Colon (tissue), 2 donors: ENCODE results near the gene TUBGCP2.

Source experiments
- FAIRE-seq: peaks from 2 replicates; lab custom pipeline; 2012; peaks lifted over from hg19 to GRCh38; lab: Jason Lieb, UNC
- donor health status: control.
- donor health status: control.

The TUBGCP2 gene

DNA sequence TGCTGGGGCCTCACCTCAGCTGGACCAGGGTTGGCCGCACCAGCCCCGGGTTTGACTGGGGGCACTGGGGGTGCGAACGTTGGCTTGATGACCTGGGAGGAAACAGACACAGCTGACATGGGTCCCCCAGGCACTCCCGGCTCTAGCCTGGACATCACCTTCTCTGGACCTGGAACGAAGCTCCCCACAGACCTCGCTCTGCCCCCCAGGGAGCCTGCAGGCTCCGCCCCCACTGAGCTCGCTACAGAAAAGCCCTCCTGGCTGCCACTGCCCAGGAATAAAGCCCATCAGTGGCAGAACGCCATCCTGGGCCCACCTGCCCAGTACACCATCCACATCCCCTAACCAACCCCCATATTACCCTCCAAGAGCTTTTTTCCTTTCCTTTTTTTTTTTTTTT lies 45.0 kb downstream of the TUBGCP2 start:
- no peak for FAIRE-seq

DNA sequence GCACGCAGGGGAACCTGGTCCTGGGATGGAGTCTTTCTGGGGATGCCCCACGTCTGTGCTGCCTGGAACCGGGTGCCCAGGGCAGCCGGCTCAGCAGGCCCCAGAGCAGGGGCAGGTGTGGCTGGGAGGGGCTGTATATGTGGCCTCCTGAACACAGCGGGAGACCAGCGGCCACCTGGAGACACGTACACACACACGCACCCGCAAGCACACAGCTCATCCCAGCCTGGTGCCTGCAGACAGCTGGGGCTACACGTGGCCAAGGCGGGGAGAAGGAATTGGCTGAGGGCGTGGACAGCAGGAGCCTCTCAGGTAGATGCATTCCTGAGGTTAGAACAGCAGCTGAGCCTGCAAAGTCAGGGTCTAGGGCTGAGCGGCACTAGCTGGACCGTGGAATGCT lies 46.0 kb downstream of the TUBGCP2 start:
- FAIRE-seq: no peak

DNA sequence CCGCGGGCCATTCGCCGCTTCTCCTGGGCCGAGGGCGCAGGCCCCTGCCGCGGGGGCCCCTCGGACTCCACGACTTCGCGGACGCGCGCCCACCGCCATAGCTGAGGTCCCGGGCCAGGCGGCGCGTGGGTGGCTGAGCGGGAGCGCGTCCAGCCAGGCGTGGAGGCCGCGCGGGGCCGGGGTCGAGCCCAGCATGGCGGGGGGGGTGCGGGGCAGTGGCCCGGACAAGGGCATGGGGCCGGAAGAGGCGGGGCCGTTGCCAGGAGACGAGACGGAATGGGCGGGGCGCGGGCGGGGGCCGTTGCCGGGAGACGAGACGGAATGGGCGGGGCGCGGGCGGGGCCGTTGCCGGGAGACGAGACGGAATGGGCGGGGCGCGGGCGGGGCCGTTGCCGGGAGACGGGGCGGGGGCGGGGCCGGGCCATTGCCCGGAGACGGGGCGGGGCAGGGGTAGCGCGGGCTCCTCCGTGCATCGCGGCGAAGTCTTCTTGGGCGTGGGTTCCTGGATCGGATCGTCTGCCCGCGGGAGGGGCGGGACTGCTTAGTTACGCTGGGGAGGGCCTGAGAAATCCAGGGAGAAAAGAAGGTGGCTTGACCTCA lies 46.8 kb downstream of the TUBGCP2 start:
- no peak for FAIRE-seq

DNA sequence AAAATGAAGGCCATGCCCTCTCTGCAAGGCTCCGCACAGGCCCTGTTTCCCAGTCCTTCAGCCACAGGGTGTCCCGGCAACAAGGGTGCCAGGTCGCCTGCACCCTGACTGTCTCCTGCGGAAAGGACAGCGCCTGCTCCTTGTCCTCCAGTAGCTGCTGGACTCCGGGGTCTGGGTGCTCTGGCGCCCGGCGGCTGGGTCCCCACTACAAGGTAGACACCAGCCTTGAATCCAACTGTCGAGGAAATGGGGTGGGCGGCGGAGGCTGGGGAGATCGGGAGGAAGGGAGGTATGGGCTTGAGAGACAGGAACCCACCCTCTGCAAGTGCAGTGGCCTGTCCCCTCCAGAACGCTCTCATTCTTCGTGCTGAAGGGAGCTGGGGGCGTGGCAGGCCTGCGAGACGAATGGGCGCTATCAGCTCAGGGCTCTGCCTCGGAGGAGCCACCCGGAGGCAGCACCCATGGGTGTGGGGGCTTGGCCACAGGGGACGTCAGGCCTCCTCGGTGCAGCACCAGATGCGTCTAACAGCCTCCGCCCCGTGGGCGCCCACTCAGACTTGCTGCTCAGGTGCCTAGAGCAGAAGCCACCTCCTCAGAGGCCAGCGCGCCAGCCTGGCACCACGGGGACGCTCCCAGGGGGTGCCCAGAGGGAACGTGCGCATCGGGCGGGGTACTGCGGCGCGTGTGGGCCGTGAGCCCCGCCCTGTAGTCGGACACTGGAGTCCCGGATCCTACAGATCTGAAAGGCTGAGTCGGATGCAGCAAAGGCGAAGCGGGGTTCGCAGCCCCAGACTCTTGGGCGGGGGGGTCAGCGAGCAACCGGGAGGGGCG lies 47.6 kb downstream of the TUBGCP2 start:
- FAIRE-seq: no peak

DNA sequence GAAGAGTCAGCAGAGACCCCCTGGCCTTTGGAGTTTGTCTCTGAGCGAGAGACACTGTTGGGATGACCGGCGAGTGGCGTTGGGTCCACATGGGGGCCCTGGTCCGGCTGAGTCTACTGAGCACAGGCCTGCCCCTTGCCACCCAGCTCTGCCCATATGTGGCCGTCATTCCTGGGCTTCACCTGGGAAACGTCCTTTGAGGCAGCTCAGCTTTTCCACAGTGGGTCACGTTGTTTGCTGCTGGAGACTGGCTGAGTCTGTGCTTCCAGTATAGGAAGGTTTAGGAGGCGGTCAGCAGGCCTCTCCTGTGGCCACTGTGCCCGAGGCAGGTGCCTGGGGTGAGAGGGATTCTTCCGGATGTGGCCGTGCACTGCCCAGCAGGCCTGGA lies 49.1 kb downstream of the TUBGCP2 start:
- no peak for FAIRE-seq

DNA sequence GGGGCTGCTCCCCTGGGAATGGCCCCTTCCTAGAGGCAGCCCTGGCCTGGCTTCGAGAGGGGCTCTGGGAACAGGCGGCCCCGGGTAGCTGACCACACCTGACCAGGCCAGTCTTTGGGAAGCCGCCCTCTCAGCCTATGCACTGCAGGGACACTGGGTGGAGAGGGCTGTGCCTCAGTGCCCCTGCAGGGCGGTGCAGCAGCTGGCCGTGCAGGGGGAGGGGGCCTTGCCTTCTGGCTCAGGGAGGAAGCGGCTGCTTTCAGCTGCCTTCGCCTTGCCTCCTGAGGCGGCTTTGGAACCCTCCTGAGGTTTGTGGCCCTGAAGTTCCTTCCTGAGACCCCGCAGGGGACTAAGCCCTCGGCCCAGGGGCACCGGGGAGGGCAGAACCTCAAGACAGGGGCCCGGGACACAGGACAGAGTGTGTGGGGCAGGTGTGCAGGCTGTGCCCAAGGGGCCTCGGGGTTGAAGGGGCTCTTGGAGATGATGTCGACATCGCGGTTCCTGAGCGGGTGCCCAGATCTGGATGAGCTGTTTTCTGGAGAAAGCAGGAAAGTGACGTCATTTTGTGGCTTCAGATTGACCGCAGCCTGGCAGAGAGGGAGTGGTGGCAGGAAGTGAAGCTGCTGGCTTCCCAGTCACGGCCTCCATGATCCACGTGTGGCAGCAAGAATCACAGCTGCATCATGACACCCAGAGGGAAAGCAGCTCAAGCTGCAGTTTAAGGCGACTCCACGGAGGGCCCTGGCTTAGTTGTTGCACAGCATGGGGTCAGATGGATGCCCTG lies 49.7 kb downstream of the TUBGCP2 start:
- FAIRE-seq: no peak

DNA sequence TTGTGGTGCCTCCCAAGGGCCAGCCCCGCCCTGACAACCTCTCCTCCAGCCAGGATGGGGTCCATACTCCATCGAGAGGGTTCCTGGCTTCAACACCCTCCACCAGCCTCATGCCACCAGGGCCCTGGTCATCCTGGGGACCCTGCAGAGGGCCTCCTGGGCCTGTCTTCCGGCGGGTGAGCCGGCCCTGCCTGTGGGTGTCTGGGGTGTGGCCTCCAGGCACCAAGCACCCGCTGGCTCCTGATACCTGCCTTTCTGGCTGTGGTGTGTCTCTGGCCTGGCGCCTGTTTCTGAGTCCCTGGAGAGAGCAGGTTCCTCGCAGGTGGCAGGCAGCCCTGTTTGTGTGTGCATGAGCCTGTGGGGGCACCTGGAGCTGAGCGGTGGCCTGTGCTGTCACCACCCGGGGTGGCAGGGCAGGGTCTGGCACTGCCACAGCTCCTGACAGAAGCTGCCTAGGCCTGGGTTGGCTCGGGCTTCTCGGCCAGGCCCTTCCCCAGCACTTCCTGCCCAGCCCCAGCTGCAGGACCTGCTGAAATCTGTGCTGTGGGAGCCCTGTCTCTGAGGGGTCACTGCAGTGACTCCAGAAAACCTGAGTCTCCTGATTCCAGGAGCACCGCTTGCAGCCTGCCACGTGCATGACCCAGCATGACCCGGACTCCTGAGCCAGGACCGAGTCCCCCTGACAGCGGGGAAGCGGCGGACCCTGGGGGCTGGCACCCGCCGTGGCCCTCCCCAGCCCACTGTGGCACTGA lies 50.4 kb downstream of the TUBGCP2 start:
- no peak for FAIRE-seq

DNA sequence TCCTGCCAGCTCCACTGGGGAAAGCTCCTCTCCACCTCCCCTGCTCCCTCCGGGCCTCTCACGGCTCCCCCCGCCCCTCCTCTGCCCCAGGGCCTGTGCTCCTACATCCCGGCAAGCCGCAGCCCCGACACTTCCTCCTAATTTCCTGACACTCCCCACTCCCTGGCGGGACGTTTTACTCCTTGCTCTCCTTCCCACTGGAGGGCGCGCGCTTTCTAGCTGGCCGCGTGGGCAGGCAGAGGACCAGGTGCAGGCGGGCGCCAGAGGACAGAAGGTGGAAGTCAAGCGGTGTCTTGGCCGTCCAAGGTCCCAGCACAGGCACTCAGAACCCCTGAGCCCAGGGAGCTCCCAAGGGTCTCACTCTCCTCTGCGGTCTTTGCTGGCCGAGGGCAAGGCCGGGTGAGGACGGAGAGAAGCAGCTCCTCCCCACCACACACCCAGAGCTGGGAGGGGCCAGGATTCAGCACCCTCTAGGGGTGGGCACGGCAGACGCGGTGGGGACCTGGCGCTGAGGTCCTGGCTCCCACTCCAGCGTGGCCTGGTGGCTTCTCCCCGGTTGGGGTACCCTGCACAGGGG lies 51.1 kb downstream of the TUBGCP2 start:
- FAIRE-seq: no peak

DNA sequence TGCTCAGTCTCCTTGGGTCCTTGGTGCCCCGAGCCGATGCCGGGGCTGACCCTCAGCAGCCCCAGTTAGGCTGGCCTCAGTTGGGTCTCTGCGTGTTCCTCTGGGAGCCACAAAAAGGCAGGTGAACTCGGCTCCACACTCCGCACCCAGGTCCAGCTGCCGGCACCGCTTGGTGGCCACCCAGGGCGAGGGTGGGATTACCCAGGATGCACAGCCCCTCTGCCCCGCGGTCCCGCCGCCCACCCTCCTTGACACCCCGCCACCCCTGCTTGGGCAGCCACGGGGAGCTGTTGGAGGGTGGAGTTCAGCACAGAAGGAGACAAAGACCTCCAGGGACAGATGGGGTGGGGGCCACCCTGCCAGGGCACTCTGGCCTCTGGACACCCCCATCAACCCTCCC lies 53.3 kb downstream of the TUBGCP2 start:
- no peak for FAIRE-seq

DNA sequence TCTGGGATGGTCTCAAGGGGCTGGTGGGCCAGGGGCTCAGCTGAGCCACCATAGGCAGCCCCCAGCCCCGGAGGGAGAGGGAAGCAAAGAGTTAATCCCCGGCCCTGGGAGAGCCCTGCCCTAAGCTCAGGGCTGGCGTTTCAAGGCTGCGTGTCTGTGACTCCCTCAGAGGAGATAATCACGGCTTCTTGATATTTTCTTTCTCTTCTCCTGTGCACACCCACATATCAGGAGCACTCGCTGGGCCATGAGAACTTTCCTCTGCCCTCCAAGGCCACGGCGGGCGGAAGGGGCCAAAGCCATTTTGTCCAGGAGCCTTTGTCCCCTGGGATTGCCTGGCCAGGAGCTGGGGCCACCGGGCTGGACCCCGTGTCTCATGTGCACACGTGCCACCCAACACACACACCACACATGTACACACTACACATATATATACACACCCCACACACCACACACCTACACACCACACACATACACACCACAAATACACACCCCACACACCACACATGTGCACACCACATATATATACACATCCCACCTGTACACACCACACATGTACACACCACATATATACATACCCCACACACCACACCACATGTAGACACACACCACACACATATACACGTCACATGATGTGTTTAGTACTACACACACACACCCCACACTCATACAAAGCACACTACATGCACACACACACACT lies 54.1 kb downstream of the TUBGCP2 start:
- no peak for FAIRE-seq

DNA sequence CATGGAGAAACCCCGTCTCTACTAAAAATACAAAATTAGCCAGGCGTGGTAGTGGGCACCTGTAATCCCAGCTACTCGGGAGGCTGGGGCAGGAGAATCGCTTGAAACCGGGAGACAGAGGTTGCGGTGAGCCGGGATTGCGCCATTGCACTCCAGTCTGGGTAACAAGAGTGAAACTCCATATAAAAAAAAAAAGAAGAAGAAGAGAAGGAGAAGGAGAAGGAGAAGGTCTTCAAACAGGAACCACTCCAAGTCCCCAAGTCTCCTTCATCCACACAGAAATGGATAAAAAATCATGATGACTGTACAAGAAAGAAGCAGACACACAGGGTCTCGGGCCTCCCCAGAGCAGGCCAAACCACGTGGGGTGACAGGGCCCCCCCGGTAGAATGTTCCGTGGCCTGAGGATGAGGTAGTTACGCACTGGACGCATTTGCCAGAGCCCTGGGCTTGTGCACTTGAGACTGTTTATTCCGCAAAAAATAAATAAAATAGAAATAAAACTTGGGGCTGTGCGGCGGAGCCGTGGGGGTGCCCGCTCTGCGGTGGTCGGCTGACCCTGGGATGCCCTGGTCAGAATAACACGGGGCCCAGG lies 55.2 kb downstream of the TUBGCP2 start:
- no peak for FAIRE-seq

DNA sequence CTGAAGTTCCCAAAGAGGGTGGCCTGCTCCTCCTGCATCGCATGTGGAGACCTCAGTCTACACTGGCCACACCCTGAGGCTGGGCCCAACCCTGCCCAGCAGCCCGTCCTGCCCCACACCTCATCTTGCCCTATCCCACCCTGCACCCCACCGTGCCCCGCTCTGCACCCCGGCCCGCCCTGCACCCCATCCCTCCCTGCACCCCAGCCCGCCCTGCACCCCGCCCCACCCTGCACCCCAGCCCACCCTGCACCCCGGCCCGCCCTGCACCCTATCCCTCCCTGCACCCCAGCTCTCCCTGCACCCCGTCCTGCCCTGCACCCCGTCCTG lies 56.5 kb downstream of the TUBGCP2 start:
- FAIRE-seq: no peak

DNA sequence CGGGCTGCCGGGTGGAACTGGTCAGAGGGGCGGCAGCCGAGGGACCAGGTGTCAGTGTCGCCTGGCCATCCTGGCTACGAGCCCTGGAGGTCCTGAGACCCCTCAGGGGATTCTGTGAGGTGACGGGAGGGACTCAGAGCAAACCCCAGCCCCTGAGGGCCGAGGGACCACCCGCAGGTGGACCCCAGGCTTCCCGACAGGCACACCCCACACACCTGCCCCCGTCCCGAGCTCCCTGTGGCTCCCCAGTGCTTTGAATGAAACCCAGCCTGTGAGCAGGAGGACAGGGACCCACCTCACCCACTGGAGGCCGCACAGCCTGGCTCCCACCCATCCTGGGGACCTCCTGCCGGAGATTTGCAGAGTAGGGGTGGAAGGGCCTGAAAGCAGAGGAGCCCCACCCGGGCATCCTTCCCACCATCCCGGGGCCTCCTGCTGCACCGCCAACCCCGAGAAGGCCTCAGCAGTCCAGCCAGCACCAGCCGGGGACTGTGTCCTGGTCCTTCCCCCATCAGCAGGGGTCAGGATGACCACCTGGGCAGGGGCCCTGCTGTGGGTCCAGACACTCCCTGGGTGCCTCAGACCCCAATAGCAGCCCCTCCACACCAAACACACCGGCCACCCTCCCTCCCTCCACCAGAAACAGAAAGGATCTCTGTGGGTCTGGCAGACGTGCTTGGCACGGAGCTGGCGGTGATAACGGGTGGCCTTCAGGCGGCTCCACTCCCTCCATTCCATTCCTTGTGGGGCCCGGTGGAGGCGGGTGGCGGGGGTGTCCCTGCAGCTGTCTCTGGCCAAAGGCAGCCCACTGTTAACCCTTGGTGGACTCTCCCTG lies 57.1 kb downstream of the TUBGCP2 start:
- no peak for FAIRE-seq

DNA sequence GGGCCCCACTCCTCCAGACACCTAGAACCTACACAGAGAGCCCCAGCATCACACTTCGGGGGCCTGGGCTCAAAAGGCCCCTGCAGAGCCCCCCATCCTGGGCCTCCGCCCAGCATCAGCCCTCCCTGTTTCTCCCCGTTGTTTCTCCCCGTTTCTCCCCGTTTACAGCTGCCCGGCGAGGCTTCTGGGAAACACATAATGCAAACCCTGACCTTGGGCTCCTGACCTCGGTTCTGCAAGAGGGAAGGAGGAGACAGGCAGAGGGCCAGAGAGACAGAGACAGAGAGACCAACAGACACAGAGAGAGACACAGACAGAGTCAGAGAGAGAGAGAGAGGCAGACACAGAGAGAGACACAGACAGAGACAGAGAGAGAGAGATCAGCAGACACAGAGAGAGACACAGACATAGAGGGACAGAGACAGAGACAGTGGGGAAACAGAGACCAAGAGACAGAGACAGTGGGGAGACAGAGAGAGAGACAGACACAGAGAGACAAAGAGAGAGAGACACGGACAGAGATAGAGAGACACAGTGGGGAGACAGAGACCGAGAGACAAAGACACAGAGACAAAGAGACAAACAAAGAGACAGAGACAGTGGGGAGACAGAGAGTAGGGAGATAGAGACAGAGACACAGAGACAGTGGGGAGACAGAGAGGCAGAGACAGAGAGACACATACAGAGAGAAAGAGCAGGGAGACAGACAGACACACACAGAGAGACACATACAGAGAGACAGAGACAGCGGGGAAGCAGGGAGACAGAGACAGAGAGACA lies 58.5 kb downstream of the TUBGCP2 start:
- no peak for FAIRE-seq

DNA sequence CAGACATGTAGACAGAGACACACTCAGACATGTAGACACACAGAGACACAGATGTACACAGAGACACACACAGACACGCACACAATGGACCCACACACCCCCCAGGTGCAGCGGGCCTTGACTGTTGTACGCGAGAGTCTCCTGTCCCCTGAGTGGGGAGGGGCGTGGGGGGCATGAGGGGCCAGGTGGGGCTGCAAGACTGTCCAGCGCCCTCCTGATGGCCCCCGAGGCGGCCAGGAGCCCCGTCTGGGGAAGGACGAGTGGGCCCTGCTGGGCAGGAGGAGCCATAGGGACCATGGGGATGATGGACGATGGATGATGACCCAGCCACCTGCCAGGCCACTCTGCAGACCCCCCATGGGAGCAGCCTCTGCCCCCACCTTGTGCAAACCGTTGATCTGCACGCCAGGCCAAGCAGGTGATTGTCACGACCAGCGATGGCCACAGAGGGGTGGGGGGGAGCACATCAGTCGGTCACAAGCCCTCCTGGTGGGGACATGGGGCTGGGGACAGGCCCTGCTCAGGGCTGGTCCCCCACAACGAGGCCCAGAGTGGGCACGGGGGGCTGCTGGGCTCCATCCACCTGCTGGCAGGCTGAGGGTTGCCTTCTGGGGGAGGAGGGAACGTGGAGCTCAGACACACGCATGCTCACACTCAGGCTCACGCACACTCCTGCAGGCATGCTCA lies 59.4 kb downstream of the TUBGCP2 start:
- FAIRE-seq: no peak

DNA sequence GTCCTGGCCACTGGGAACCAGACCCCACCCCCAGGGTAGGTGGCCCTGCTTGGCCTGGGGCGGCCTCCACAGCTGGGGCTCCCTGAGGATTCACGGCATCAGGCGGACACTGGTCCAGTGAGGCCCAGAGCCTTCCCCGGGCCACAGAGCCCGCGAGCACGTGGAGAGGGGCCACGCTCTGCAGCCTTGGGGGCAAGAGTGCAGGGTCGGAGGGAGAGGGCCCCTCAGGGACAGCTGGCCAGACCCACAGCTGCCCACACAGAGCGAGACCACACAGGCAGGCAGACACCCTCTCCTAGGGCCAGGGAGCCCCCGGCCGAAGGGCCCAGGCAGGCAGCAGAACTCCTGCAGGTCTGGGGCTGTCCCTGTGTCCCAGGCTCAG lies 60.3 kb downstream of the TUBGCP2 start:
- FAIRE-seq: no peak

DNA sequence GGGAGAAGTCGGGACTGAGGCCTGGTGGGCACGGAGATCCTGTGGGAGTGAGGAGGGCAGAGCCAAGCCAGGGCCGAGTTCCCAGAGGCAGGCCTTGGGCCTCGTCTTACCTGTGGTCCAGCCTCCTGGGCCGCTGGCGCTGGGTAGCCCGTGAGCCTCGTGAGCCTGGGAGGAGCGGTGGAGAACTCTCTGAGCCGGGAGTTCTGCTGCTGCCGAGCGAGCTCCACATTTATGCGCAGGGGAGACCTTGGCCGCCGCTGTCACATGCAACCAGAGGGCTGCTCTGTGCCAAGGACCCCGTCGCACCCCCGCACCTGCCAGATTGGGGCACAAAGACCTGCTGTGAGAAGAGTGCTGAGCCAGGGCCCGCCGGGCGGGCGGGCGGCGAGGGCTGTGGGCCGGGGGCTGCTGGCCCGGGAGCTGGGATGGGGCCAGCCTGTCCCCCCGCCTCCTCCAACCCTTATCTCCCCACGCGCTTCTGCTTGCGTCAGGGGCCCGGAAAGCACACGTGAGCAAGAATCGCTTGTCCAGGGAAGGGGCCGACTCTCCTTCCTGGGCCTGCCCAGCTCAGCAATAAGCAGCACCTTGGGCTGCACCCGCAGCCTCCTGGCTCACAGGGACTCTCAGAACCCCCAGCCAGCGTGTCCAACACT lies 60.9 kb downstream of the TUBGCP2 start:
- FAIRE-seq: no peak

DNA sequence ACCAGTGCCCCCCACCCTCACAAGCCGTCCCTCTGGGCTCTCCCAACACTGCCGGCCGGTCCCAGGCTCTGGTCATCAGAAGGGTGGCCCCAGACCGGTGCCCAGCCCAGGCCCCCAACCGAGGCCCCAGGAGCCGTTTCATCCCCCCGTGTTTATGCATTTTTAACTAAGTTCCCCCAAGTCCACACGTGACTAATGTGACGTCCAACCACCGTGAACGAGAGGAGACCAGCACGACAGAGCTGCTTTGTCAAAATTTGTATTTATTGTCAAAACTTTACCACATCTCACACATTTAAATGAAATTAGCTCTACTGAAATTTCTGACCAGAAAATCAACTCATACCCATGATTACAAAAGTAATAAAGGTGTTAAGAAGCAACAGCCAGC lies 62.4 kb downstream of the TUBGCP2 start:
- FAIRE-seq: no peak
